Kidney (tissue), 14 donors: ENCODE results near the gene PYDC1. TPM values are rescaled to one million over a fixed set of nuclear protein-coding genes. Genes with fewer than 3 reads are reported as not detected.
"Not testable (repeated sequence)": the region's sequence is repeated elsewhere in the genome, so short reads cannot be mapped to it uniquely, and the experiment has no call there.

Experiments
- DNase-seq, 5 donors: peaks; one replicate each; pipeline ENCODE4 v3.0.0-alpha.2; 2013 to 2020
- FAIRE-seq: peaks from 2 replicates; lab custom pipeline; 2012; peaks lifted over from hg19 to GRCh38; lab: Jason Lieb, UNC
- H3K27ac ChIP-seq, 2 donors: one replicate each; pipeline ENCODE4 v1.7.0; 2013; ENCODE audit warnings: low read depth in 2 of 2, low read length in 2 of 2, inconsistent platforms in 1 of 2
- H3K27me3 ChIP-seq: one replicate; pipeline ENCODE4 v1.7.1; 2013; ENCODE audit warnings: low read length, inconsistent platforms; ENCODE audit not compliant: control insufficient read depth, insufficient read depth
- H3K36me3 ChIP-seq, 3 donors: one replicate each; pipeline versions ENCODE4 v1.7.0 to v1.7.1; 2013; ENCODE audit warnings: low read length in 3 of 3, control low read depth in 1 of 3, inconsistent platforms in 1 of 3; ENCODE audit not compliant: insufficient read depth in 3 of 3, control insufficient read depth in 2 of 3
- H3K4me1 ChIP-seq, 3 donors: one replicate each; pipeline versions ENCODE4 v1.7.0 to v1.7.1; 2013; ENCODE audit warnings: low read length in 3 of 3, inconsistent platforms in 1 of 3, low read depth in 1 of 3; ENCODE audit not compliant: control insufficient read depth in 2 of 3, insufficient read depth in 2 of 3
- H3K4me3 ChIP-seq, 3 donors: one replicate each; pipeline versions ENCODE4 v1.7.0 to v1.8.1; 2013; ENCODE audit warnings: low read length in 3 of 3, control low read depth in 1 of 3, inconsistent platforms in 1 of 3
- H3K9ac ChIP-seq, 3 donors: one replicate each; pipeline versions ENCODE4 v1.7.0 to v1.7.1; 2013; ENCODE audit warnings: low read length in 3 of 3, control low read depth in 1 of 3, inconsistent platforms in 1 of 3
- H3K9me3 ChIP-seq, 3 donors: one replicate each; pipeline versions ENCODE4 v1.7.0 to v1.7.1; 2013; ENCODE audit warnings: low read length in 3 of 3, control low read depth in 1 of 3, inconsistent platforms in 1 of 3; ENCODE audit not compliant: control insufficient read depth in 2 of 3, insufficient read depth in 1 of 3
- CTCF ChIP-seq: IDR thresholded peaks from 3 replicates; pipeline ENCODE4 v1.5.1; 2012; ENCODE audit warnings: mild to moderate bottlenecking, moderate library complexity, borderline replicate concordance; ENCODE audit not compliant: insufficient read depth; ENCODE audit errors: extremely low read depth
- intact Hi-C: fragments of 100-400 bp; cut with DNase I; formaldehyde crosslinking; loops from one replicate; pipeline ENCODE4 v1.11.1; 2022
- polyA plus RNA-seq: library from polyadenylated mRNA; stranded (reverse); fragments of 350-450 nt; fragmentation: Illumina TruSeq; extraction: RNeasy Lipid Tissue Mini Kit (QIAGEN cat#74804); gene quantifications from one replicate; pipeline ENCODE4 v1.2.3, GENCODE V29; 2014; ENCODE audit warnings: low read depth, low replicate concordance; ENCODE audit not compliant: insufficient read depth
- total RNA-seq: library from RNA; stranded (reverse); fragmentation: NEBNext Ultra II Directional; extraction: Animal tissue kit (Norgen Biotek cat#: 25700); gene quantifications from one replicate; pipeline ENCODE4 v1.2.1, GENCODE V29; 2021
- donor health status: control.
- donor health status: control.
- donor health status: control.
- donor health status: control.
- donor health status: control.
- donor health status: DM: yes; HTN: yes; CAD: no.
- donor health status: Normal renal cell carcinoma (clear cell type).

Gene PYDC1
- total and polyA plus RNA-seq, 2 donors from 2014 or later: not detected

DNA sequence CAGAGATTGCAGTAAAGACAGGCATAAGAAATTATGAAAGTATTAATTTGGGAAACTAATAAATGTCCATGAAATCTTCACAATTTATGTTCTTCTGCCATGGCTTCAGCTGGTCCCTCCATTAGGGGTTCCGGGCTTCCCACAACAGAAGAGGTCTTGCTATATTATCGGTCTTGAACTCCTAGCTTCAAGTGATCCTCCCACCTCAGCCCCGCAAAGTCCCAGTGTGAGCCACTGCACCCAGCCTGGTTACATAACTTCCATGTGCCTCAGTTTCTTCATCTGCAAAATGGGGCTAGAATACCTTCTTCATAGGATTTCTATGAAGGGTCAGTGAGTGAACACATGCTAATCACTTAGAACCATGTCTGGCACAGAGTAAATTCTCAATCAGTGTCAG is 29.4 kb upstream of the PYDC1 start:
- no peak for TF ChIP-seq CTCF
- no peaks in the 10 kb centered on the region for H3K9me3 ChIP-seq
- no peak overlapping the region for H3K9ac ChIP-seq
- intact Hi-C loops: no loop called here
- H3K27ac ChIP-seq: no peak overlapping the region
- H3K27me3 ChIP-seq: no peaks in the 10 kb centered on the region
- DNase-seq (no peak), FAIRE-seq (no peak)
- H3K4me3 ChIP-seq: no peak overlapping the region
- no peaks in the 10 kb centered on the region for H3K36me3 ChIP-seq
- no peaks in the 10 kb centered on the region for H3K4me1 ChIP-seq

- intact Hi-C loops, H3K9me3 ChIP-seq, H3K27ac ChIP-seq, H3K36me3 ChIP-seq, H3K9ac ChIP-seq, H3K4me3 ChIP-seq, DNase-seq, H3K4me1 ChIP-seq, H3K27me3 ChIP-seq, FAIRE-seq: not testable (repeated sequence)
These were observed 28.7 kb upstream of the PYDC1 start for GRCh38 chr16:31245598-31245997.

DNA sequence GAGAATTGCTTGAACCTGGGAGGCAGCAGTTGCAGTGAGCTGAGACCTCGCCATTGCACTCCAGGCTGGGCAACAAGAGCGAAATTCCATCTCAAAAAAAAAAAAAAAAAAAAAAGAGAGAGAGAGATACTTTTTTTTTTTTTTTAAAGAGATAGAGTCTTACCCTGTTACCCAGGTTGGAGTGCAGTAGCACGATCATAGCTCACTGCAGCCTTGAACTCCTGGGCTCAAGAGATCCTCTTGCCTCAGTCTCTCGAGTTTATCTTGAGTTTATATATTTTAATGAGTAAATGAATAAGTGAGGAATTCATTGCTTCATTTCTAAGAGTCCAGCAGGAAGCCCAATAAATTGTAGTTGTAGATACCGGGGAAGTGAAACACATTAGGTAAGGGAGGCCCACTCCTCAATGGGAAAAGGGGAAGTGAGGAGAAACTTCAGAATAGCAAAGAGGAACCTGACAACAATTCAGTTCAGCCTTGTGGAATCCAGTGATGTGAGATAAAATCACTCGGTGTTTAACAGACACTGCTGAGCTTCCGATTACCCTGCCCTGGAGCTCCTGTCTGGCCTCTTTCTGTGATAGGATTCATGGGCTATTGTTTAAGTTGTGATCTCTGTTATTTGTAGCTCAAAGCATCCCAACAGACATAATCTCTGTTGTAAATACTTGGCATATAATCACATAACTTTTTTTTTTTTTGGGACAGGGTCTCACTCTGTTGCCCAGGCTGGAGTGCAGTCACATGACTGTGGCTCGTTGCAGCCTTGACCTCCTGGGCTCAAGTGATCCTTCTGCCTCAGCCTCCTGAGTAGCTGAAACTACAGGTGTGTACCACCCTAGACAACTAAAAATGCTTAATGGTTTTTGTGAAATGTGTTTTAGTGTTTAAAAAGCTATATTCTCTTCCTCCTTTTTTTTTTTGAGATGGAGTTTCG is 27.1 kb upstream of the PYDC1 start:
- no peak overlapping the region for H3K4me3 ChIP-seq
- FAIRE-seq (no peak), DNase-seq (no peak)
- H3K9ac ChIP-seq: no peak overlapping the region
- H3K4me1 ChIP-seq: no peaks in the 10 kb centered on the region
- no peaks in the 10 kb centered on the region for H3K36me3 ChIP-seq
- no peaks in the 10 kb centered on the region for H3K27me3 ChIP-seq
- TF ChIP-seq CTCF: no peak
- no peak overlapping the region for H3K27ac ChIP-seq
- intact Hi-C loops: no loop called here
- H3K9me3 ChIP-seq: no peaks in the 10 kb centered on the region

- no peaks in the 10 kb centered on the region for H3K9me3 ChIP-seq
- H3K27ac ChIP-seq: no peak overlapping the region
- DNase-seq (no peak), FAIRE-seq (no peak)
- intact Hi-C loops: no loop called here
- no peak overlapping the region for H3K9ac ChIP-seq
- no peaks in the 10 kb centered on the region for H3K27me3 ChIP-seq
- no peak for TF ChIP-seq CTCF
- H3K36me3 ChIP-seq: no peaks in the 10 kb centered on the region
- no peaks in the 10 kb centered on the region for H3K4me1 ChIP-seq
- no peak overlapping the region for H3K4me3 ChIP-seq
These were observed 25.3 kb upstream of the PYDC1 start for GRCh38 chr16:31242206-31242605.
